Testis (tissue), 3 donors: ENCODE results near the gene PKN3. TPM values are rescaled to one million over a fixed set of nuclear protein-coding genes. Genes with fewer than 3 reads are reported as not detected.

Experiments
- DNase-seq: peaks from one replicate; pipeline ENCODE4 v3.0.0-alpha.2; 2019
- H3K27ac ChIP-seq, 2 donors: fragments of 200-600 bp; sonication (generic); one replicate each; pipeline ENCODE4 v1.5.1; 2019
- H3K27me3 ChIP-seq: fragments of 200-600 bp; sonication (generic); one replicate; pipeline ENCODE4 v1.5.1; 2019
- H3K36me3 ChIP-seq: fragments of 200-600 bp; sonication (generic); one replicate; pipeline ENCODE4 v1.5.1; 2017; ENCODE audit warnings: low read depth; ENCODE audit errors: missing control alignments
- H3K4me1 ChIP-seq: fragments of 200-600 bp; sonication (generic); one replicate; pipeline ENCODE4 v1.5.1; 2019
- H3K4me3 ChIP-seq, 2 donors: fragments of 200-600 bp; sonication (generic); one replicate each; pipeline ENCODE4 v1.5.1; 2017 to 2019
- H3K9me3 ChIP-seq: fragments of 200-600 bp; sonication (generic); one replicate; pipeline ENCODE4 v1.5.1; 2017
- POLR2A ChIP-seq: fragments of 450-650 bp; IDR thresholded peaks from one replicate; pipeline ENCODE4 v1.6.1; 2017; ENCODE audit warnings: antibody characterized with exemption, mild to moderate bottlenecking, moderate library complexity
- WGBS, 2 donors: methylation state at CpG; one replicate each; pipeline ENCODE4 v1.1.5; 2018; 5-methylcytosine and 5-hydroxymethylcytosine counted together
- intact Hi-C: fragments of 100-400 bp; cut with DNase I; formaldehyde crosslinking; loops from one replicate; pipeline ENCODE4 v1.15.1; 2023; ENCODE audit warnings: low total_unique reads
- polyA plus RNA-seq: library from polyadenylated mRNA; stranded (reverse); fragments of 350-450 nt; fragmentation: Illumina TruSeq; extraction: RNeasy Lipid Tissue Mini Kit (QIAGEN cat#74804); gene quantifications from one replicate; pipeline ENCODE4 v1.2.3, GENCODE V29; 2014; ENCODE audit warnings: low read depth, low replicate concordance; ENCODE audit not compliant: insufficient read depth
- total RNA-seq, 2 donors: library from RNA; depleted of rRNA; stranded (reverse); fragments of >200 nt; gene quantifications; one replicate each; pipeline ENCODE4 v1.2.3, GENCODE V29; 2016
- TF ChIP-seq, protein P1 (sequence below), 3 experiments: fragments of 450-650 bp in 2 of 3; fragments of 200-600 bp in 1 of 3; sonication (generic) in 1 of 3; IDR thresholded peaks; one replicate each; pipeline ENCODE4 v1.5.1; 2016 to 2019; ENCODE audit warnings: antibody characterized with exemption in 3 of 3, mild to moderate bottlenecking in 2 of 3, moderate library complexity in 1 of 3

The PKN3 gene
- total and polyA plus RNA-seq, 3 donors from 2014 or later = 3.6 to 7.2 (median 4.2) TPM

- Histone ChIP-seq H3K9me3 (no peaks in the 10 kb centered on the region), H3K27ac (no peak overlapping the region), H3K36me3 (no peaks in the 10 kb centered on the region), H3K4me3 (no peak overlapping the region), H3K27me3 (no peaks in the 10 kb centered on the region), H3K4me1 (peaks cover 7% of the 10 kb centered on the region)
- no peak for DNase-seq
- 47 to 55% methylated on average over 10 of the region's 10 CpGs for WGBS, 2 donors
- no peak for TF ChIP-seq POLR2A
- TF ChIP-seq, protein P1, sequence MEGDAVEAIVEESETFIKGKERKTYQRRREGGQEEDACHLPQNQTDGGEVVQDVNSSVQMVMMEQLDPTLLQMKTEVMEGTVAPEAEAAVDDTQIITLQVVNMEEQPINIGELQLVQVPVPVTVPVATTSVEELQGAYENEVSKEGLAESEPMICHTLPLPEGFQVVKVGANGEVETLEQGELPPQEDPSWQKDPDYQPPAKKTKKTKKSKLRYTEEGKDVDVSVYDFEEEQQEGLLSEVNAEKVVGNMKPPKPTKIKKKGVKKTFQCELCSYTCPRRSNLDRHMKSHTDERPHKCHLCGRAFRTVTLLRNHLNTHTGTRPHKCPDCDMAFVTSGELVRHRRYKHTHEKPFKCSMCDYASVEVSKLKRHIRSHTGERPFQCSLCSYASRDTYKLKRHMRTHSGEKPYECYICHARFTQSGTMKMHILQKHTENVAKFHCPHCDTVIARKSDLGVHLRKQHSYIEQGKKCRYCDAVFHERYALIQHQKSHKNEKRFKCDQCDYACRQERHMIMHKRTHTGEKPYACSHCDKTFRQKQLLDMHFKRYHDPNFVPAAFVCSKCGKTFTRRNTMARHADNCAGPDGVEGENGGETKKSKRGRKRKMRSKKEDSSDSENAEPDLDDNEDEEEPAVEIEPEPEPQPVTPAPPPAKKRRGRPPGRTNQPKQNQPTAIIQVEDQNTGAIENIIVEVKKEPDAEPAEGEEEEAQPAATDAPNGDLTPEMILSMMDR (IDR thresholded peaks at IDR 0.05) = no peak
- intact Hi-C loops = no loop called here
Measured at GRCh38 chr9:128701227-128701854, 962 bp upstream of the PKN3 start.

GRCh38 chr9:128702949-128703615, 779 bp downstream of the PKN3 start:
- DNase-seq = peak; percentile 25
- Histone ChIP-seq H3K4me1 (peaks cover 7% of the 10 kb centered on the region), H3K4me3 (peak overlapping the region; percentile 69 to 71), H3K27ac (peak overlapping the region; percentile 24 to 80), H3K27me3 (no peaks in the 10 kb centered on the region), H3K9me3 (no peaks in the 10 kb centered on the region), H3K36me3 (no peaks in the 10 kb centered on the region)
- intact Hi-C loops = no loop called here
- WGBS, 2 donors = 5 to 7% methylated on average over 13 to 48 of the region's 55 CpGs
- TF ChIP-seq, protein P1 (IDR thresholded peaks at IDR 0.05) = no peak
- no peak for TF ChIP-seq POLR2A

DNA sequence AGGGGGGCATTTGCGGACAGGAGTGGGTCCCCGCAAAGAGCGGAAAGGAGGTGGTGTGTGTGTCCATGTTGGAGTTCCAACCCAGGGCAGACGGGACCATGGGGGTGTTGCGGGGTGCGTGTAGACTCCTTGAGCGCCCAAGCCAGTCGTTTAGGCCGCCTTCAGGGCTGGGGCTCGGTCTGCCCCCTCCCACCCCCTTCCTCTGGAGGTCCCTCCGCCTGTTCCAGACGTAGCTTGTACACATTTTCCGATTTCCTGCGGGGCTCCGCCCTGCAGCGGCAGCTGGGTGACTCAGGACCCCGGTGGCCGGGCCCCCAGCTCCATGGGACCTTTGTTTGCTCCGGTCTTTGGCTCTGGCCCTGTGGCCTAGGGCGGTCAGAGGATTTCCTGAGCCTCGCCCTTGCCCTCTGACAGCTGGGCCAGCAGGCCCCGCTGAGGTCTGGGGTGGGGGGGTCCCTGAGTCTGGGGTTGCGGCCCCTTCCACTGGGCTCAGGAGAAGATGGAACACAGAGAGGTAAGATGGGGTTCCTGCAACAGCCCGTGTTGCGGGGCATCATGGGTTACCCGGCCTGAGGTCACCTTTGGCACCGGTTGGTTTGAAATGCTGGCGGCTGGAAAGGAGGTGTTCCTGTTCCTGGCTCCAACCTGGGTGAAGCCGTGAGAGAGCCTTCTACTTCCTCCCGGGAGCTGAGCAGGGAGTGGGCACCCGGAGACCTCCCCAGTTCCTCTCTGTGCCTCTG, 1.5 kb downstream of the PKN3 start:
- Histone ChIP-seq H3K36me3 (no peaks in the 10 kb centered on the region), H3K27me3 (no peaks in the 10 kb centered on the region), H3K27ac (peak overlapping the region; percentile 24 to 80), H3K9me3 (no peaks in the 10 kb centered on the region), H3K4me1 (peaks cover 7% of the 10 kb centered on the region), H3K4me3 (peak overlapping the region; percentile 69 to 71)
- WGBS, 2 donors = 70 to 74% methylated on average over 19 to 31 of the region's 31 CpGs
- DNase-seq = no peak
- intact Hi-C loops = no loop called here
- TF ChIP-seq, protein P1 (IDR thresholded peaks at IDR 0.05) = no peak
- TF ChIP-seq POLR2A = no peak

DNA sequence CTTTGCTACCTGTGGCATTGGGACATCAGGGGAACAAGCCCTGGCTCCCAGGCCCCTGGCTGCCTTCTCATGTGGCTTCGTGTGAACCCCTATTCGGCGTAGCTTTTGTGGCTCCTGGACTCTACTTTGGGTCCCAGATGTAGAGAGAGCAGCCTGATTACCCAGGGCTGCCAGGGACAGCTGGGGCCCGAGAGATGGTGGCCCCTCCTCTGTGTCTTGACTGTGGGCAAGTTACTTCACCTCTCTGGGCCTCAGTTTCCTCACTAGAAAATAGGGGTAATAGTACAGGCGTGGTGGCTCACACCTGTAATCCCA, 2.0 kb downstream of the PKN3 start:
- DNase-seq = no peak
- WGBS, 2 donors = 78 to 81% methylated on average over 4 to 5 of the region's 5 CpGs
- H3K27ac ChIP-seq = peak overlapping the region in 1 of 2 donors; percentile 36
- H3K9me3 ChIP-seq = no peaks in the 10 kb centered on the region
- no peak overlapping the region for H3K4me3 ChIP-seq
- peaks cover 7% of the 10 kb centered on the region for H3K4me1 ChIP-seq
- no peaks in the 10 kb centered on the region for H3K27me3 ChIP-seq
- intact Hi-C loops = no loop called here
- no peaks in the 10 kb centered on the region for H3K36me3 ChIP-seq
- no peak for TF ChIP-seq POLR2A
- TF ChIP-seq, protein P1 (IDR thresholded peaks at IDR 0.05) = no peak
